Left forelimb (tissue), 1 donor: ENCODE results near the gene CBS.
"Not testable (repeated sequence)": the region's sequence is repeated elsewhere in the genome, so short reads cannot be mapped to it uniquely, and the experiment has no call there.

ENCODE experiments used
- DNase-seq: peaks from one replicate; pipeline ENCODE4 v3.0.0-alpha.2; 2018; ENCODE audit warnings: low spot score

Gene CBS

DNA sequence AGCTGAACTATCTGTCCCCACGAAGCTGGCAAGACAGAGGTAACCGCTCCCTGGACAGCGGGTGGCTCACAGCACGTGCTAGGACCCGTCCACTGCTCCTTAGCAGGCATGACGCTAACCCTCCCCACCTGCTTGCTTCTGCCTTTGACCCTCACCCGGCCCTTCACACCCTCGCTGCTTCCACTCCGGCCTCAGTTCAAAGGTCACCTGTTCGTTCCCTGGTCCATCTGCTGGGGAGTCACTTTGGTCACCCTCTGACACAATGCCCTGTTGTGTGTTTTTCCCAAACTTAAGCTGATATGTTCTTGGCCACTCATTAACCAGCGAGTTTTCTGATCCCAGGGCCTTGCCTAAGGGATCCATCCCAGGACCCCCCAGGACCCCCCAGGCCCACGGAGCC lies 7.6 kb downstream of the CBS start:
- not testable (repeated sequence) for DNase-seq

DNA sequence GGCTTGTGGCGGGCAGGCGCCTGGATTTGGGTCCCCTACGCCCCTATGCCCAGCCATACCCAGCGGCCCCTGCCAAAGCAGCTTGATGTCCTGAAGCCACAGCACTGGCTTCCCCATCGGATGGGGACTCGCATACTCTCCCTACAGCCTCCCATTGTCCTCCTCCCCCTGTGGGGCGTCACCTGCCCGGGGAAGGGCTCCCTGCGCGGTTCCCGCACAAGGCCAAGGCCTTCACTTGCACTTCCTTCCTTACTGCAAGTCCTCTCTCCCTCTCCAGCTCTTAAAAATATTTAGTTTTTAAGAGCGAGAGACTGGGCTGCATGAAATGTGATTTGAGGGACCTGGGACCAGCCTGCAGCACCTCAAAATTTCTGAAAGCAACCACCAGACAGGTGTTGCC lies 8.9 kb downstream of the CBS start:
- DNase-seq, result peak; percentile 11

DNA sequence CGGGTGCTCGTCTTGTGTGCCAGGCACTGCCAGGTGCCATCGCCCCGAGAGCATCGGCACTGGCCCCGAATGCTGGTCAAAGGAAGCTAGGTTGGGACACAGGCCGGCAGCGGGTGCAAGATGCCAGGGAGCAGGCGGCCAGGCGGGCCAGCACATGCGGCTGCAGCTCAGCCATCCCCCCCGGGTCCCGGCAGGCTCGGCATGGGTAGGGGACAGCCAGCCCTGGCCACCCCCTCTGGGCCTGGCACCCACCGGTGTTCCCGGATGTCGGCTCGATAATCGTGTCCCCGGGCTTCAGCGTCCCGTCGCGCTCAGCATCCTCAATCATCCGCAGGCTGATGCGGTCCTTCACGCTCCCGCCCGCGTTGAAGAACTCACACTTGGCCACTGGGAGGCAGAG lies 9.6 kb downstream of the CBS start:
- peak; percentile 25 for DNase-seq

DNA sequence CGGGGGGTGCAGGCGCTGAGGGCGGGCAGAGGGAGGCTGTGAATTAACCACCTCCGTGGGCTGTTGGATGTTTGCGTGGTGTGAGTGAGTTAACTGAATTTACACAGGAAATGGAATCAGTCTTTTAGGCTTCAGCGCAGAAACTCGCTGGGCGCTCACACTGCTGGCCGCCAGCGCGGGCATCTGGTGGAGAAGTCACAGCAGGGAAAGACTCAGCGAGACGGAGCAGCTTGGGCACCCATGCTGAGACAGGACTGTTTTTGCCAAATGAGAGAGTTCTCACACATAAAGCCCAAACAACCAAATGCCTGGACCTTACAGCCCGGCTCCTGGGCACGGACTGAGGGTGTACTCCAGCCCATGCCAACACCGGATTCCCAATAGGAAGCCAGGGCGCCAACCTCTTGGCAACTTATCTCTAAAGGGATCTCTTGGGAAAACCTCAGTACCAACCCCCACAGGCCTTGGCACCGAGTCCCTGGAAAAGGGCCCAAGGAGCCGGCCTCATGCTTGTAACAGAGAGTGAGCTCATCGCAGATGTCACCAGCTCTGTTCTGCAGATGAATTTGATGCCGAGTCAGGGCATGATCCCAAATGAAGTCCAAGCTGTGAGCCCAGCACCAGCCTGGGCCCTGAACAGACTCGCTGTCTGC lies 11.2 kb downstream of the CBS start:
- not testable (repeated sequence) for DNase-seq

DNA sequence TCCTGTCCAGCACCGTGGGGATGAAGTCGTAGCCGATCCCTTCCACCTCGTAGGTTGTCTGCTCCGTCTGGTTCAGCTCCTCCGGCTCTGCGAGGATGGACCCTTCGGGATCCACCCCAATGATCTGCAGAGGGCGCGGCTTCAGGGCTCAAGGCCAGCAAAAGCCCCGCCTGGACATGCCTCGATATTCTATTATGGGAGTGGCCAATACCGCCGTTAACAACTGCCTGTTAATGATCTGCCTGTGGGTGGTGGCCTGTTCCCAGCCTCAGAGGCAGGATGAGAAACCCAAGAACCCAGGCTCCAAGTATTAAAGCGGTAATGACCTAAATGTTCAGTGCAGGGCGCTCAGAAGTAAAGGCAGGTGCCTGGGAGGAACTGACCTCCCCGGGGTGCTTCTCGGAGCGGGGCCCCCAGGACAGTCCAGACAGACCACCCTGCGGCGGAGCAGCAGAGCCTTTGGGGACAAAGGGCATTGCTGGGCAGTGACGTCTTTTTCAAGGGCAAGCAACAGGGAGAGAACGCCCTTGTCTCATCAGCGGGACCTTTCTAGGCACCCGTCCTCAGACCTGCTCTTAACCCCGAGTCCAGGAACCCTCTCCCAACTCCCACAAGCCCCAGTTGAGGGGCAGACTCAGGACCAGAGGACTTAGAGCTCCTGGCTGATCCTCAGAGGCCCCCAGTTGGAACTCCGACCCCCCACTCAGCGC lies 12.5 kb downstream of the CBS start:
- not testable (repeated sequence) for DNase-seq

DNA sequence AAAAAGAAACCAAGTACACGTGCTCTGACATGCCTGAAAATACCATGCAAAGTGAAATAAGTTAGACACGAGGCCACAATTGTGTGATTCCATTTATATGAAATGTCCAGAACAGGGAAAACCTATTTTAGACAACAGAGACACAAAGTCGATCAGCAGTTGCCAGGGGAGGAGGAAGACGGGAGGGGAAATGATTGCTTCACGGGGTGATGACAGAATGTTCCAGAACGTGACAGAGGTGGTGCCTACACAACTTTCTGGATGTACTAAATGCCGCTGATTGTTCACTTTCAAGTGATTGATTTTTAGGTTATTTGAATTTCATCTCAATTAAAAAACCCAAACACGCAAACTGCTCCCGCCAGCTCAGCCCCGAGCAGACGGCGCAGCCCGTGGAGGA lies 22.5 kb downstream of the CBS start:
- DNase-seq, result not testable (repeated sequence)

DNA sequence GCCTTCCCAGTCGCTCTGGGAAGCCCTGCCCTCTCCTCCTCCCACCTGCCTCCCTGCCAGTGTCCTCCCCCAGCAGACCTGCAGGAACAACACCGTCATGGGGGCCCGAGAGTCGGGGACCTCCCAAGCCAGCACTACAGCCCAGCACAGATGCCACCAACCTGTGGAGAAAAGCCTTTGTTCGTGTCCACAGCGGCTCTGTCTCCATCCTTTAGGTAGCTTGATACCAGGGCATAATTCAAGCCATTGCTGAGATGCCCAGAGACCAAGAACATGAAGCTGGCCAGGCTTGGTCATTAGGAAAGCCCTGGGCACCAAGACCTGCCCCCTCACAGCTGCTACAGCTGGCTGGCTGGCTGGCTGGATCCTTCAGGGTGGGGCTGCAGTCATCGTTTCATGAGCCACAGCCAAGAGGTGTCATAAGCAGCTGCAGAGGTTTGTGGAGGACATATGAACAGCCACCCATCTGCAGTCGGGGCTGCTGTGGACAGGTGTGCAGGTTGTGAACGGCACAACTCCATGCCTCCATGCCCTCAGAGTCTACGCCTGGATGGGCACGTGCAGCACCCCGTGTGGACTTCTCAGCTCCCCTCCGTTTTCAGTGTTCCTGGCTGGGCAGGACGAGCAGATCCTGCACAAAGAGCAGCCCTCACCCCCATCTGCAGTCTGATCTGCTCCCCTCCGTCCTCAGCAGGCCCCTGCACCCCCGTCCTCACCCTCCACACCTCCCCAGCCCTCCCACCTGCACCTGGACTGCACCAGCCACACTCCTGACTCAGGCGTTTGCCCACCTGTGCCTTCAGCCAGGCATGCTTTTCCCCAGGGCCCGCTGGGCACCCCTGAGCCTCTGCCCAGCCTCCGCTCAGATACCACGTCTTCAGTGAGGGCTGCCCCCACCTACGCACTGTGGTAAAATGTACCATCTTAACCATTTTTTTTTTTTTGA lies 29.5 kb downstream of the CBS start:
- DNase-seq, result not testable (repeated sequence)

DNA sequence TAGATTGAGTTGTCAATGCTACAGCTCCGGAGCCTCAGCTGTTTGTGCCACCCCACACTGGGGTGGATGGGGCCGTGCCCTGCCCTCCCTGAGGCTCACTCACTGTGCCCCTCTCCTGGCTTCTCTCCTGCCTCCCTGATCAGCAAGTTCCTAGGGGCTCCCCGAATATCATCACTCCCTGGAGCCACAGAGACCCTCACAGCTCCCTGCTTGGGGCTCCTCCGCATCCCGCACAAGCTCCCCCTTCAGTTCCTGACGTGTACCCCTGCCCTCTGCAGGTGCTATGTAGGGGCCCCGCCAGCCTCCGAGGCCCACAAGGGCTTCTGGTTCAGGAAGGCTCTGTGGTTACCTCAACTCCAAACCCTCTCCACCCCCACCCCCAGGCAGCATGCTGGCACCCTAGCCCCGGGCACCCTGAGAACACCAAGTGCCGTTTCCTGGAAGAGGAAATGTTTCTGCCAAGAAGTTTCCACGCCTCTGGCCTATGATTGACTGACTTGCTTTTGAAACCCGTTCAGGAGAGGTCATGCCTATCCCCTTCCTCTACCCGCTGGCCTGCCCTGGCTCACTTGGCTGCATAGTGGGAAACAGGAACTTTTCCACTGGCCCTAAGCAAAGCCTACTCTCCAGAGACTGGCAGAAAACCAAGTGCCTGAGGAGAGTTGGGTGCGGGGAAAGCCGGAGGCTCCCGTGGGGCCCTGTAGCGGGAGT lies 30.3 kb downstream of the CBS start:
- DNase-seq, result not testable (repeated sequence)

DNA sequence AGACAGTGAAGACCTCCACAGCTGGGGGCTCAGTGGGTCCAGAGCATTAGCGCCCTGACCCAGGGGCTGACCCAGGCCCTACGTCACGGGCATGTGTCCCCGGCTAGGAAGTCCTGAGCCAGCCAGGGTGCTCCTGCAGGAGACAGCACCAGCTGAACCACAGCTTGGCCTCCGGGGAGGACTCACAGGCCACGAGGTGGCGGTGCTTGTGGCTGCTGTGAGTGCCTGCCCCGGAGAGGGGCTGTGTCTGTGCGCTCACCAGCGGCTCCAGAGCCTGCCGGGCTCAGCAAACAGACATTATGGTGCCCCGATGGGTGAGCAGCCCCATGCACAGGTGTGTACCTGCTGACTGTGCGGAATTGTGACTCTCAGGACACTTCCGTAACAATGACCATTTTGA lies 31.1 kb downstream of the CBS start:
- not testable (repeated sequence) for DNase-seq

DNA sequence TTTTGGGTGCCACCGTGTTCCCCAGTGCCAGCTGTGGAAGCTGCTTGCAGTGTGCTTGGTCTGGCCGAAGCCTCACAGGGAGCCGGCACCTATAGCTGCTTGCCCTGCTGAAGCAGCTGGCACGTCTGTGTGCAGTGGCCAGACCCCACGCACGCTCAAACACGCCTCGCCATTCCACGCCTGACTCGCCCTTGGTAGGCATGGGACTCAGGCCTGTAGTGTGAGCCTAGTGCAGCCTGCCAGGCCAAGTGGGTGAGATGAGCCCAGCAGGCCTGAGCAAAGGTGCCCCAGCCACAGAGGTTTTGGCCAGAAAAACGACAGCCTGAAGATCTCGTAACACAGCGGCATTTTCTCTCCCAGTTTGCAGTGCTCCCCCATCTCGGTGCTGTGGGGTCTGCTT lies 32.3 kb downstream of the CBS start:
- not testable (repeated sequence) for DNase-seq

DNA sequence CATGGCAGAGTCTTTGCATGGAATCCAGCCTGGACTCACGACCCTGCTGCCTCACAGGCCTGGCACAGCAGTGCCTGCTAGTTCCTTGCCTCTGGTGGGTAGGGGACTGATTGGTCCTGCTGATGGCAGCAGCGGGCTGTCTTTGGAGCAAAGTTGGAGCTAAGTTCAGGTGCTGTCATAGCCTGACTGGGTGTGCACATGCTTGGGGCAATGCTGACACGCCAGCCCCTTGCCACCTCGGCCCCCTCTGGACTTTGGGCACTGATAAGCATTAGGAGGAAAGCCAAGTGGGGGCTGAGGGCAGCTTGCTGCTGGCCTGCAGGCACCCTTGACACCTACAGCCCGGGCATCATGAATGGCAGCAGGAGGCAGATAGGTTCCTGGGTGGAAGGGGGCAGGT lies 33.5 kb downstream of the CBS start:
- not testable (repeated sequence) for DNase-seq

DNA sequence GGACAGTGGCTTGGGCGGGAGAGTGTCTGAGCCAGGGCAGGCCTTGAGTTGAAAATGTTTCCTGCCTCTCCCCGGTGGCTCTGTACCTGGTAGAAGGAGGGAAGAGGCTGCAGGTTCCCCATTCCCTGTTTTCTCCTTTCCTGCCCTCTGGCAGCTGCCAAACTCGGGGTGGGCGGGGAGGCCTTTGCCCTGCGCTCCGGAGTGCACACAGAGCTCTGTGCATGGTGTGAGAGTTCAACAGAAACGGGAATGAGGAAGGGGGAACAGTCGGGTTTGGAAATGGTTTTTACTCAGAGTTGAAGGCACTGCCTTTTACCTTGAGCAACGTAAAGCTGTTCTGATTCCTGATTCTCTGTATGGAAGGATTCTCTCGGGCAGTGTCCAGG lies 37.0 kb downstream of the CBS start:
- not testable (repeated sequence) for DNase-seq

DNA sequence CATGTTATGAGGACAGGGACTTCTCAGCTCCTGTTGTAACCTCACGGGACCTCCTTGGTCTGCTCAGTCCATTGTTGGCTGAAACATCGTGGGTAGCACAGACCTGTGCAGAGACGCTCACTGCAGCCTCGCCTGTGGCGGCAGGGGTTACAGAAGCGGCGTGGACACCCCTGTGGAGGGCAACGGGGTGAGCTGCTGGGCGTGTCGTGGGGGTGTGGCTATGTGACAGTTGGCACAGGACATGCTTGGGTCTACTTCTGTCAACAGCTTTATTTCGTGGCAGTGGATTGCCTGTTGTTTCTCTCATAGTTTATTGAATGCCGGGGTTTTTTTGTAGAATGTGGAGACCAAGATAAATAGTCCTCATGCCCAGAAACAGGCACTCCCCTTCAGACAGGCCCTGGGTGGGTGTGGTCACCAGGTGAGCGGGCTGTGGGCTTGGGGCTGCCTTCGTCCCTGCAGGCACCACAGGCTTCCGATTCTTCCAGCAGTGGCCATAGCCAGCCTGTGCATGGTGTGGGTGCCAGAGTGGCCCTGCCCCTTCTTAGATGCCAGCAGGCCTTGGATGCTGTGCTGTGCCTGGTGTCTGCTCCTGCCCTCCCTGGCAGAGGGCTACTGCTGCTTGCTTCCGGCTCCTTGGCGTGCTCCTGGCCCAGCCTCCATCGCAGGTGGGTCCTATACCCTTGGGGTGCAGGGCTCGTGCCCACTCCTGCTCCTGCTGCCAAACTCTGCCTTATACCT lies 37.5 kb downstream of the CBS start:
- not testable (repeated sequence) for DNase-seq

DNA sequence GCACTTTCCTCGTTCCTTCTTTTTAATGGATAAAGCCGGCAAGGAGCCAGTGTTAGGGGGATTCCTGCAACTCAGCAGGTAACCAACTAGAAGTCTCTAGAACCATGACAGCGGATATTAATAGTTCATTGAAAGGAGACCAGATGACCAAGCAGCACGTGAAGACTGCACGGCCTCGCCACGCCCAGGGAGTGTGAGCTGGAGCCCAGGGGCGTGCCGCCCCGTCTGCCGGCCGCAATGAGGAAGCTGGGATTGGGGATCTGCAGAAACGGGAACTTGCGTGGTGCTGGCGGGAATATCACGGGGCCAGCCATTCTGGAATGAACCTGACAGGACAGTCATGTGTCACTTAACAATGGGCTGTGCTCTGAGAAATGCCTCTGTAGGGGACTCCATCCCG lies 38.7 kb downstream of the CBS start:
- DNase-seq, result not testable (repeated sequence)

DNA sequence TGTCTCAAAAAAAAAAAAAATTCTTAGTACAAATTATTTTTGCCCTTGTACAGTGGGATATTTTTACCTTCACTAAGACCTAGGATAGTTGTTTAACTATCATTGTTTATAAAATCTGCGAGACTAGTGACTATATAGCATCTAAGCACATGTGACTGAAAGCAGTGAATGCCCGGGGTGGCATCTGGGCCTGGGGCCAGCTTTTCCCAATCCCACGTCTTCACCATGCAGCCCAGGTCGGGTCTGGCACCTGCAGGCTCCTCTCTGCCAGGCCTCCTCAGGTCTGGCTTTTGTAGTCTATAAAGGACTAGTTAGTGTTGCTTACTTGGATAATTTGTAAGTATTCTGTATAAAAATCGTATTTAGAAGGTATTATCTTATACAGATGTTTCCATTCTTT lies 40.8 kb downstream of the CBS start:
- no peak for DNase-seq

DNA sequence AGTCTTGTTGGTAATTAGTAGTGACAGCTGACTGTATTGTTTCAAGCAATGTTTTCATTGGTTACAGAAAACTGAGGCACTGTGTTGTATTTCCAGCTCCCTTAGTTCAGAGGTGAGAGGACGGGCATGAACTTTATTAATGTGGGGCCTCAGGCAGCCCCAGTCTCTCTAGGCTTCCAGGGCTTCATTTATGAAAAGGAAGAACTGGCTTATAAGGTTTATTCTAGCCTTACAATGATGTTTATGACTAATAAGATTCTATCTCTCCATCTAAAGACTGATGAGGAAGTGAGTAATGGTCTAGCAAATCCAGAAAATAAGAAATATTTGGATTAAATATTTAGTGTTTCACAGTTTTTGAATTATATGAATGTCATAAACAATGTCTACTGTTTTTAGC lies 41.5 kb downstream of the CBS start:
- no peak for DNase-seq

DNA sequence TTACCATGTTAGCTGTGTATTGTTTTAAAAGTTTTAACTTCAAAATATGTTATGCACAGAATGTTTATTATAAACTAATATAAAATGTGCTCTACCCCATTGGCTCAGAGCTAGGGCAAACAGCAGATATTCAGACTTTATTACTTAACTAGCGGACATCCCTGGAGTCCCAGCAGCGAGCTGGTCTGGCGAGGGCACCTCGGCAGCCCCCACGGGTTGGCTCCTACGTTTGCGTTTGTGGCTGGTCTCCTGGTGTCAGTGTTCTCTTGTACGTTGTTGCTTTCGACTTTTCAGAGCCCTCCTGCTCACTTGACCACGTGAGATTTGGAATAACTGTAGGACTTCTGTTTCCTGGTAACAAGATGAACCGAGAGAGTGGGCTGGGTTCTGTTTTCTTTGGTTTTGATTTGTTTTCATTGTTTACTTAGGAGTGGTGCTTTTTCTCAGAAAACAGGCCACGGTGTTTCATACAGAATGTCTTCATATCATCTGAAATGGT lies 44.5 kb downstream of the CBS start:
- no peak for DNase-seq

DNA sequence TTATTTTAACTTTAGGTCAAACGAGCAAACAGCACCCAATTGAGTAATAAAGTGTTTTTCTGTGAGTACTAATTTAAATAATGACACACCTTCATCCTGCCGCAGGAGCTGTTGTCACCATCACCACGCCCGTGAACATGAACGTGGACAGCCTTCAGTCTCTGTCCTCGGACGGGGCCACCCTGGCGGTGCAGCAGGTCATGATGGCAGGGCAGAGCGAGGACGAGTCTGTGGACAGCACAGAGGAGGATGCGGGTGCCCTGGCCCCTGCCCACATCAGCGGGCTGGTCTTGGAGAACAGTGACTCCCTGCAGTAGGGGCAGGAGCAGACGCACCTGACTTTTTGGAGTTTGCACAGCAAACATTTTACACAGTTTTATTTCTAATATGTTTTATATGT lies 45.9 kb downstream of the CBS start:
- no peak for DNase-seq

DNA sequence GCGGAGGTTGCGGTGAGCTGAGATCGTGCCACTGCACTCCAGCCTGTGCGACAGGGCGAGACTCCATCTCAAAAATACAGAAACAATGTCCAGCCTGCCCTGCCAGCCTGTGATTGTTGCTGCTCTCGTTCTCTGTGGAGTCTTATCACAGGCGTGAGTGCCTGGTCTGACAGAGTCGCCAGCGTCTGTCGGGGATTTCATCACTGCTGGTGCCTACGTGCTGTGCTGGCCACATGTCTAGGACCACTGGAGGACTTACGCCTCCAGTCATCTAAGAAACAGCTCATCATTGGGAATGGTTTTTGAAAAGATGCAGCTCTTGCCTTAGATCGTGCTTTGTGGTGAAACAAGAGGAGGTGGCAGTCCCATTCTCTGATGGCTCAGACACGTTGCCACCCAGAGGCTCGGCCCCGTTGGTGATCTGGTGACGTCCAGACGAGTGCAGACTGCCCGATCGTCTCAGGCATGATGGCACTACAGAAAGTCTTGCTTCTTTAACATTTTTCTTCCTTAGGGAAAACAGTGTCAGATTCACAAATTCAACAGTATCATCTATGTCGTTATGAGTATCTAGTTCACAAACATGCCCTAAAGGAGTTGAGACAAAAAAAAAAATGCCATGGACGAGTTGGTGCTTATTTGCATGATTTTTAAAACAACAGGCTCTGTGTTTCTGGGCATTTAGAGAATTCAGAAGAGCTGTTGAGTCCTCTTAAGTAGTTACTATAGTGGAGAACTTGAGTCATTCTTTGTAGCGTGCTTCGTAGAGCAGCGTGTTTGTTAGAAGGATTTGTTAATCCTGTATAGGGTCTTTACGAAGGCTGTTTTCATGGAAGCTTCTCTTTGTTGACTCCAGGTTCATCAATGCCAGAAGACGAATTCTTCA lies 47.5 kb downstream of the CBS start:
- no peak for DNase-seq

DNA sequence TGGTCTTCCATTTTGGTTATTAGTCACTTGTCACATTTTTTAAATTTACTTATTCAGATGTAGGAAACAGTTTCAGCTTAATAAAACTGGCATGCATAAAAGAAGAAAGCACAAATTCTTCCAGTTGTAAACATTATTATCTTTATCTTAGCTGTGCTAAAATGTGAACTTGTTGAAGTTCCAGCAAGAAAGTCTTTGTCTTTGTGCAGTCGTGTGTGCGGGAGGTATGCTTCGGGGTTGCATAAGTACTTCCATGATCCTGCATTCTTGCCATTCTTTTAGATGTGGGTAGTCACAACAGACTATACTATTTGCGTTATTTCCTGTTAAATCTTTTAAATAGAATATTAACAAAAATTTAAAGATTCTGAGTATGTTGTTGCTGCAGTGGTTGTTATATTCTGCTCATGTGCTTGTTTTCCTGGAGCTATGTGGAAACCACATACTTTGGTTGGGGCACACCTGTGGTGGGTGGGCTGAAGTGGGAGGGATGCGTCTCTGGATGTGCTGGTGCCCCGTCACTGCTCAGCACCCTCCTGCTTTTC lies 49.9 kb downstream of the CBS start:
- DNase-seq, result no peak
